LNCAP (cell line): ENCODE data around the gene RIC1.

Experiments used
- CTCF ChIP-seq: fragments of 450-650 bp; IDR thresholded peaks from 2 replicates; pipeline ENCODE4 v1.5.1; 2017; ENCODE audit warnings: mild to moderate bottlenecking

The RIC1 gene

GRCh38 chr9:5626727-5627634, 1.9 kb upstream of the RIC1 start:
- no peak for TF ChIP-seq CTCF

GRCh38 chr9:5628183-5628529, 751 bp upstream of the RIC1 start:
- TF ChIP-seq CTCF: no peak

- no peak for TF ChIP-seq CTCF
Observed at GRCh38 chr9:5629312-5630080, 589 bp downstream of the RIC1 start.

- no peak for TF ChIP-seq CTCF
Observed at GRCh38 chr9:5630081-5630507, 1.2 kb downstream of the RIC1 start.

GRCh38 chr9:5631026-5631425, 2.1 kb downstream of the RIC1 start:
- no peak for TF ChIP-seq CTCF

GRCh38 chr9:5632540-5632939, 3.6 kb downstream of the RIC1 start:
- TF ChIP-seq CTCF: no peak

- no peak for TF ChIP-seq CTCF
Observed at GRCh38 chr9:5633243-5633642, 4.3 kb downstream of the RIC1 start.
